ENCODE data around the gene SIN3B. TPM values are rescaled to one million over a fixed set of nuclear protein-coding genes. Genes with fewer than 3 reads are reported as not detected.

The SIN3B gene
- total RNA-seq, 1 donor = 24.2 TPM

GRCh38 chr19:16799740-16800139 is 29.5 kb upstream of the SIN3B start:
- Histone ChIP-seq H3K9me3 (ENCODE audit: low read depth, low read length) (no peaks in the 10 kb centered on the region), H3K4me3 (ENCODE audit: insufficient read depth, low read length) (no peak overlapping the region), H3K27me3 (ENCODE audit: insufficient read depth, low read length) (no peaks in the 10 kb centered on the region), H3K4me1 (ENCODE audit: insufficient read depth, low read length) (no peaks in the 10 kb centered on the region), H3K27ac (ENCODE audit: low read depth, low read length) (no peak overlapping the region), H3K79me2 (ENCODE audit: insufficient read depth, low read length) (no peaks in the 10 kb centered on the region), H3K4me2 (ENCODE audit: insufficient read depth, low read length) (no peak overlapping the region), H4K20me1 (ENCODE audit: insufficient read depth, low read length) (no peaks in the 10 kb centered on the region), H3K36me3 (ENCODE audit: insufficient read depth, low read length) (no peaks in the 10 kb centered on the region), H2AFZ (ENCODE audit: low read length) (no peak overlapping the region)
- DNase-seq (ENCODE audit: insufficient read length, low spot score, missing footprints) = no peak
- TF ChIP-seq CTCF (IDR thresholded peaks at IDR 0.05; ENCODE audit: extremely low read depth, low read depth, low read length) = no peak

DNA sequence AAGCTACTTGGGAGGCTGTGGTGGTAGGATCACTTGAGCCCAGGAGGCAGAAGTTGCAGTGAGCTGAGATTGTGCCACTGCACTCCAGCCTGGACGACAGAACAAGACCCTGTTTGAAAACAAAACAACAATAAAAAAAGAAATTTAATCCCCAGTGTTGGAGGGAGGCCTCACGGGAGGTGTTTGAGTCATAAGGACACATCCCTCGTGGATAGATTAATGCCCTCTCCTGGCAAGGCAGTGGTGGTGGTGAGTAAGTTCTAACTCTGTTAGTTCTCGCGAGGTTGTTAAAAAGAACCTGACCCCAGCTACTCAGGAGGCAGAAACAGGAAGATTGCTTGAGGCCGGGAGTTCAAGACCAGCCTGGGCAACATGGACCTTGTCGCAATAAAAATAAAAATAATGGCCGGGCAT is 27.6 kb upstream of the SIN3B start:
- DNase-seq (ENCODE audit: insufficient read length, low spot score, missing footprints) = peak; percentile 88

GRCh38 chr19:16804176-16804575 is 25.0 kb upstream of the SIN3B start:
- Histone ChIP-seq H3K79me2 (ENCODE audit: insufficient read depth, low read length) (no peaks in the 10 kb centered on the region), H4K20me1 (ENCODE audit: insufficient read depth, low read length) (no peaks in the 10 kb centered on the region), H2AFZ (ENCODE audit: low read length) (no peak overlapping the region), H3K27me3 (ENCODE audit: insufficient read depth, low read length) (no peaks in the 10 kb centered on the region), H3K27ac (ENCODE audit: low read depth, low read length) (no peak overlapping the region), H3K4me3 (ENCODE audit: insufficient read depth, low read length) (no peak overlapping the region), H3K36me3 (ENCODE audit: insufficient read depth, low read length) (no peaks in the 10 kb centered on the region), H3K4me1 (ENCODE audit: insufficient read depth, low read length) (no peaks in the 10 kb centered on the region), H3K4me2 (ENCODE audit: insufficient read depth, low read length) (no peak overlapping the region), H3K9me3 (ENCODE audit: low read depth, low read length) (no peaks in the 10 kb centered on the region)
- DNase-seq (ENCODE audit: insufficient read length, low spot score, missing footprints) = no peak
- TF ChIP-seq CTCF (IDR thresholded peaks at IDR 0.05; ENCODE audit: extremely low read depth, low read depth, low read length) = no peak

More for the DNA sequence above, 27.6 kb upstream of the SIN3B start:
- TF ChIP-seq CTCF (IDR thresholded peaks at IDR 0.05; ENCODE audit: extremely low read depth, low read depth, low read length) = peak; percentile 24
- Histone ChIP-seq H2AFZ (ENCODE audit: low read length) (no peak overlapping the region), H3K9me3 (ENCODE audit: low read depth, low read length) (no peaks in the 10 kb centered on the region), H3K36me3 (ENCODE audit: insufficient read depth, low read length) (no peaks in the 10 kb centered on the region), H3K4me2 (ENCODE audit: insufficient read depth, low read length) (no peak overlapping the region), H3K4me3 (ENCODE audit: insufficient read depth, low read length) (no peak overlapping the region), H3K27ac (ENCODE audit: low read depth, low read length) (no peak overlapping the region), H3K79me2 (ENCODE audit: insufficient read depth, low read length) (no peaks in the 10 kb centered on the region), H3K27me3 (ENCODE audit: insufficient read depth, low read length) (no peaks in the 10 kb centered on the region), H4K20me1 (ENCODE audit: insufficient read depth, low read length) (no peaks in the 10 kb centered on the region), H3K4me1 (ENCODE audit: insufficient read depth, low read length) (no peaks in the 10 kb centered on the region)

GRCh38 chr19:16807549-16808284 is 21.5 kb upstream of the SIN3B start:
- Histone ChIP-seq H3K79me2 (ENCODE audit: insufficient read depth, low read length) (no peaks in the 10 kb centered on the region), H3K36me3 (ENCODE audit: insufficient read depth, low read length) (no peaks in the 10 kb centered on the region), H3K4me2 (ENCODE audit: insufficient read depth, low read length) (no peak overlapping the region), H3K4me1 (ENCODE audit: insufficient read depth, low read length) (no peaks in the 10 kb centered on the region), H3K9me3 (ENCODE audit: low read depth, low read length) (no peaks in the 10 kb centered on the region), H3K27ac (ENCODE audit: low read depth, low read length) (no peak overlapping the region), H3K4me3 (ENCODE audit: insufficient read depth, low read length) (no peak overlapping the region), H3K27me3 (ENCODE audit: insufficient read depth, low read length) (no peaks in the 10 kb centered on the region), H2AFZ (ENCODE audit: low read length) (no peak overlapping the region), H4K20me1 (ENCODE audit: insufficient read depth, low read length) (no peaks in the 10 kb centered on the region)
- peak; percentile 77 for DNase-seq (ENCODE audit: insufficient read length, low spot score, missing footprints)
- no peak for TF ChIP-seq CTCF (IDR thresholded peaks at IDR 0.05; ENCODE audit: extremely low read depth, low read depth, low read length)
